Activated CD4-positive, CD25-positive, alpha-beta regulatory T cell treated with anti-CD3 and anti-CD28 coated beads, Interleukin-2, amount 50 U/mL, for 24 hours (primary cell): ENCODE measurements around the gene DPM2.

Source experiments
- ATAC-seq, 2 donors: fragments of 150-1000 bp; cut with Tn5 transposase; one replicate each; pipeline ENCODE4 v1.10.0; 2021; ENCODE audit warnings: mild to moderate bottlenecking in 1 of 2, moderate library complexity in 1 of 2

The DPM2 gene

DNA sequence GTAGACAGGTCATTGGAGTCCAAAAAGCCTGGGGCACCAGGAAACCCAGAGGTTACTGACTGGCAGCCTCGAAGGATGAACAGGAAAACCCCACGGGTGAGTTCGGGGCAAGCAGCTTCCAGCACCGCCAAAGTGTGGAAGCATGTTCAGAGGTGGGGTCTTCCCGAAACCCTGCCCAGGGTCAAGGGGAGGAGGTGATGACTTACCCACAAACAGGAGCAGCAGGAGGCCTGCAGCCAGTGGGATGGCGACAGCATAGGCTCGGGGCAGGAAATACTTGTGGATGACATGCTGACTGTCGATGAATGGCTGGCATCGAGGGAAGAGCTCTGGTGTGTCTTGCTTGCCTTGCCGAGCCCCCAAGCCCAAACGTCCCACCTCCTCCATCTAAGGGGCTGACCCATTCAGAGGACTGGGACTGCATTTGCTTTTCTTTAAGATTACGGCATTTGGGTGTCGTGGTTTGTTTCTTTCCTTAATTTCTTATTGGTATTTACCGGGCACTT is 1.3 kb downstream of the DPM2 start:
- no peak for ATAC-seq

DNA sequence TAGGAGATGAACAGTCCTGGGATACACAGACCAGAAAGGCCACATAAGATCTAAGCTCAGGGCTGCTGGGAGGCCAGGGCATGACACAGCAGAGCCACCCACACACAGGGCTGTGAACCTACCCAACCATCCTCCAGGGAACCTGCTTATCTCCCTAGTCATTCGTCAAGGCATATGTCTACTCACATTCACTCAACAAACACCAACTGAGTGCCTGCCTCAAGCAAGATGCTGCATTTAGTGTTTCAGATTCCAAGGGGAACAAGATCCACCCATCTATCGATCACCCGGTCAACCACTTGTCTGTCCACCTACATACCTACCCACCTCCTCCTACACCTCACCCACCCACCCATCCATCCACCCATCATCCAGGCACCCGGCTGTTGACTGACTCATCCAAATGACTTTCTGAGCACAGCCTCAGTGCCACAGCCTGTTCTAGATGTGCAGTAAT is 1.9 kb downstream of the DPM2 start:
- peak; percentile 37 to 44 for ATAC-seq

DNA sequence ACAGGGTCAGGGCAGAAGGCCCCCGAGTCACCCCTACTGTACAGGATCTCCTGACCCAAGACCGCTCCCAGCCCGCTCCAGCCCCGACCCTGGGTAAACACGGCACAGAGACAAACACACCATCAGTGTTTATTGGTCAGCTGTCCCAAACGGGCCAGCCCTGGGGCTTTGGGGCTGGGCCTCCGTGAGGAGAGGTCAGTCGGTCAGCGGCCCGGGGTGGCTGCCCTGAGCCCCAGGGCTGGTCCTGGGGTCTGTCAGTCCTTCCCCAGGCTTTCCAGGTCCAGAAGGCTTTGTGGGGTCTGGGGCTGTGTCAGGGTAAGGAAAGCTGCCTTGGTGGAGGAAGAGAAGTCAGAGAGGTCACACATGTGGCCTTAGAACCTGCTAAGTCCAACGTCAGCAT is 2.7 kb downstream of the DPM2 start:
- no peak for ATAC-seq

DNA sequence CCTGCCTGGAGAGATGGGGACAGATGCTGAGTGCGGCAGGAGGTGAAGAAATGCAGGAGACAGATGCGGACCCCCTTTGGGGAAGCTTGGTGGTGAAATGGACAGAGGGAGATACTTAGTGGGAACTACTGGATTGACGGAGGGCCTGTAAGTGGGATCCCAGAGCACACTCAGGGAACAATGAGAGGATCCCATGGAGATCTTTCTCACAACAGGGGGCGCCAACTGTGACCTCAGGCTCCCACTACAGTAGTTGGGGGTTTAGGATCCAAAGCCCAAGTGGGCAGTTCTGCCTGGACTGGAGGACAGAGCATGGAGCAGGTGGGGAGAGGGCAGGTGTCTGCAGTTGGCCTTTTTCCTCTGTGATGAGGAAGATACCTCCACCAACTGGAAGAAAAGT is 3.4 kb downstream of the DPM2 start:
- no peak for ATAC-seq

- peak in 1 of 2 donors; percentile 24 for ATAC-seq
These were observed 6.4 kb downstream of the DPM2 start for GRCh38 chr9:127931092-127931881.

DNA sequence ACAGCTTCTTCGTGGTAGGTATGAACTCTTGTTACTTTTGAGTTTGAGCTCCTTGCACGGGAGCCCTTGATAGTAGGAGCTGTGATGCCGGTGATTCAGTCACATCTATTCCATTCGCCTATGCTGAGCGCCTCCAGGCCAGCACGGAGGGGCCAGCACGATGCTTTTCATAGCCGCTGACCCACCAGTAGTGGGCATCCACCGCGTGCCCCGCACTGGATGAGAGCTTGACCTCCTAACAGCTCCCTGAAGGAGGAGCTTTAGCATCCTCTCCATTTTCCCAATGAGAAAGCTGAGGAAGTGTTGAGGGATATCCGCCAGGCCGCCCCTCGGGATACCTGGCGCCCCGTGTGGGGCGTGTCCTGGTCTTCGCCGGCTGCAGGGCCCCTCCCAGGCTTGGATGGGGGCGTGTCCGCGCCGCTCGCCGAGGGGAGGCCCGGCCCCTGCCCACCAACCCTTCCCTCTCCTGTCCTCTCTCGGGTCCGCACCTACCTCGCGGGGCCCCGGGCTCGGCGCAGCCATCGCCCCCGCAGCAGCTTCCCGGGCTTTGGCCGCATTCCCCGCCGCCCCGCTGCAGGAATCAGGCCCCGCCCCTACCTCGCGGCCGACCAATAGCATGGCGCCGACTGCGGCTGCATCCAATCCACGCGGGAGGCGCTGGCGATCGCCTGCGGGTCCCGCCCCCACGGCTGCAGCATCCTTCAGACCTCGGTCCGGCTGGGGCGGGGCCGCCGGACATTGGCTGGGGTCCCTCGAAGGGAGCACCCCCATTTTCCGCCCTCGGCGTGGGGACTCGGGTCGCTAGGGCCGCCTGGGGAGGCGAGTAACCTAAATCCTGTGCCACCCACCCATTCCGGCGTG is 7.2 kb downstream of the DPM2 start, which contains the start of gene PIP5KL1:
Gene PIP5KL1, minus strand, starts transcription at position 547 of the 861 bp plus-strand sequence. Its CDS starts 25 bp downstream, at position 522.
- peak; percentile 64 to 70 for ATAC-seq

GRCh38 chr9:127929625-127929979 is 8.1 kb downstream of the DPM2 start:
- no peak for ATAC-seq

DNA sequence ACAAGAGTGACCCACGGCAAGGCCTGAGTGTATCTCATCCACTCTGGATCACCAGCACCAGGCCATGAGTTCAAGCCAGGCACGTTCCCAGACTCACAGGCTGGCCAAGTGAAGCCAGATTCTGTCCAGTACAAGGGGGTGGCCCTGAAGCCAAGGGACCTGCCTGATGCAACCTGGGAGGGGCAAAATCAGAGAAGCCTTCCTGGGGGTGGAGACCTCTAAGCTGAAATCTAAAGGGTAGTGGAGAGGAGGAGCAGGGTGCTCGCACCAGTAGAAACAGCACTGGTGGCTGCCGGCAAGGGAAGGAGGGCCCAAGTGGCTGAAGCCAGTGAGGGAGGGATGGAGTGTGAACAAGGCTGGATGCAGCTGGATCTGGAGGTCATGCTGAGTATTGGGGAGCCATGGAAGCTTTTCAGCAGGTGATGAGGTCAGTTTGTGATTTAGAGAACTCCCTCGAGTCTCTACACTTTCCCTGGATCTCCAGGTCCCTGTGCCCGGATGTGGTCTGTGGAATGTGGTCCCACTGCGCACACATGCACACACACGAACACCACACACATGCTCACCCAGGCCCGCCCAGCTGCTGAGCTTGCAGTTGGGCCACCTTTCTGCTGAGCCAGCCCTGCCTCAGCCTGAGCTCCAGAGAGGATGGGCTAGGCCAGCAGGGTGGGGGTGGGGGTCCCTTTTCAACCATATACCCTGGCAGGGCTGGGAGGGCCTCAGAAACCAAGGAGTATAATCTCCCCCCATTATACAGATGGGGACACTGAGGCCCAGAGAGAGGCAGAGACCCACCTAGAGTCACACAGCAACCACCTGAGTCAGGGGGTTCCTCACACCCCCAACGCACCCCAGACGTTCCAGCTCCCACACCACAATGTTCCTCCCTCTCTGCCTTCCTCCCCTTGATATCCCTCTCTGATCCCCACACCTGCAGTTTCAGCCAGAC is 8.7 kb downstream of the DPM2 start:
- ATAC-seq = no peak

GRCh38 chr9:127927988-127928675 is 9.5 kb downstream of the DPM2 start:
- no peak for ATAC-seq

GRCh38 chr9:127927201-127927987 is 10.3 kb downstream of the DPM2 start:
- peak; percentile 28 to 30 for ATAC-seq

GRCh38 chr9:127926906-127927200 is 10.8 kb downstream of the DPM2 start:
- ATAC-seq = peak in 1 of 2 donors; percentile 4

DNA sequence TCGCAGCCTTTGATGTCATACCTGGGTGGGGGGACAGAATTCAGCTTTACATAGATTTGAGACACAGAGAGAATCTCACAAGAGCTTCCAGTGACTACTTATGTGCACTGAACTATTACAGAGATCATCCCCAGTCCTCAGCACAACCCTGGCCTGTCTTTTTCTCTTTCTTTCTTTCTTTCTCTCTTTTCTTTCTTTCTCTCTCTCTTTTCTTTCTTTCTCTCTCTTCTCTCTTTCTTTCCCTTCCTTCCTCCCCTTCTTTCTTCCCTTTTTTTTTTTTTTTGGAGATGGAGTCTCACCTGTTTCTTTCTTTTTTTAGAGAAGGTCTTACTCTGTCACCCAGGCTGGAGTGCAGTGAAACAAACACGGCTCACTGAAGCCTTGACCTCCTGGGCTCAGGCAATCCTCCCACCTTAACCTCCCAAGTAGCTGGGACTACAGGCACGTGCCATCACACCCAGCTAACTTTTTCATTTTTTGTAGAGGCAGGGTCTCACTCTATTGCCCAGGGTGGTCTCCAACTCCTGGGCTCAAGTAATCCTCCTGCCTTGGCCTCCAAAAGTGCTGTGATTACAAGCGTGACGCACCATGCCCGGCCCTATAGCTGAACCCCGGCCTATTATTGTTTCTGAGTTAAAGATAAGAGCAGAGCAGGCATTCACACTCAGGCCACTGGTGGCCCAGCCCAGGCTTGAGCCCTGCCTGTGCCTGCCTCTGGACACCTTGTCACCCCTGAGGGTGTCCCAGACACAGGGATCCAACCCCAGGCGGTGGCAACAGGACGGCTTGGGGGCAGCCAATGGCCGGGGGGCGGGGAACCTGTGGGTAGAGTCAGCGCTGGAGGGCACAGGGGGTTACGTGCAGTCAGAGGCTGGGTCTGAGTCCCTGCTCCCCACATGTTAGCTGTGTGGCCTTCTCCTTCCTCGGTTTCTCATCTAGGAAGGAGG is 11.4 kb downstream of the DPM2 start:
- no peak for ATAC-seq

DNA sequence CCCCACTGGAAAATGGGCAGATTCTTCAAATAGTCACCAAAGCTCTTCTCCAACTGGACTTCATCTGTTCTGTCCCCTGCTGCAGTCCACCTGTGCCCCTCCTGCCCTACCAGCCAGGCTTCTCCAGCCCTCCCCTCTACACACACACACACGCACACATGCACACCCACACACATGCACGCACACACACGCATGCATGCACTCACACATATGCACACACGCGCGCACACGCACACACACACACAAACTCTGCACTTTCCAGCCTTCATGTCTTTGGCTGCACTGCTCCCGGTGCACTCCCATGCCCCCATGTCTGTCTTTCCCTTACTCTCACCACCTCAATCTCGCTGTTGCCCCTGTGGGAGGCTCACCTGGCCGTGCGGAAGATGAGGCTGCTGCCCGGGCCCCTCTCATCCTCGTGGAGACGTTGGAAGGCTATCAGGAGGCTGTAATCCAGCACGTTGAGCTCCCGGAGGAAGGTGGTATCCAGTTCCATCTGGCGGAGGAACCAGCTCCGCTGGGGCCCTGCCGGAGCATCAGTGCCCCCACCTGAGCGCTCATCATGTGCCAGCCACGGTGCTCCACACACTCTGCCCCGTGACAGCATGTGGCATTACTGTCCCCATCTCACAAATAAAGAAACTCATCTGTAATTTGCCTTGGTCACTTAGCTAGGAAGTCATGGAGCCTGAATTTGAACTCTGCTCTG is 12.8 kb downstream of the DPM2 start:
- no peak for ATAC-seq

- ATAC-seq = no peak
These were observed 13.9 kb downstream of the DPM2 start for GRCh38 chr9:127923771-127924170.

GRCh38 chr9:127923046-127923445 is 14.6 kb downstream of the DPM2 start:
- ATAC-seq = no peak

GRCh38 chr9:127921557-127922120 is 16.0 kb downstream of the DPM2 start:
- peak; percentile 40 to 50 for ATAC-seq

DNA sequence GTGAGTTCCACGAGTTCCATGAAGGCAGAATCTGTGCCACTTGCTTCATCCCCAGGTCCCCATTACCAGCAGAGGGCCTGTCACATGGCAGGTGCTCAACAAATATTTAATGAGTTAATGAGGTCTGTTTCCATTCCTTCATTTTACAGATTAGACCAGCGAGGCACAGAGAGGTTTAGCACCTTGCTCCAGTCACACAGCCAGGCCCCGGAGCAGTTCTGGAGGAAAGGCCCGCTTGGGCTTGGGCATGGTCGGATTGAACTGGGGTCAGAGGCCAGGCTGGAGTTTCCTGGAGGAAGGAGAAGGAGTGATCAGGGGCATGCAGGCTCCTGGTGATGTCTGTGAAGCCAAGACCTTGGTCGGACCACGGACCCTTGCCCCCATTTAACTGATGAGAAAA is 16.9 kb downstream of the DPM2 start:
- no peak for ATAC-seq

GRCh38 chr9:127919253-127919815 is 18.3 kb downstream of the DPM2 start:
- ATAC-seq = no peak
